NB4 (cell line): ENCODE data around the gene CUL5.

ENCODE experiments used
- DNase-seq: peaks from one replicate; pipeline ENCODE4 v3.0.0; 2010; ENCODE audit warnings: low read depth
- H3K4me3 ChIP-seq: one replicate; pipeline ENCODE4 v1.5.1; 2011; ENCODE audit warnings: mild to moderate bottlenecking, low read depth, low read length, moderate library complexity
- MYC ChIP-seq: IDR thresholded peaks from 2 replicates; pipeline ENCODE4 v1.6.1; 2011; ENCODE audit warnings: low read depth, low read length
- POLR2A ChIP-seq: IDR thresholded peaks from 2 replicates; pipeline ENCODE4 v1.6.1; 2011; ENCODE audit warnings: mild to moderate bottlenecking; ENCODE audit not compliant: insufficient read length; ENCODE audit errors: extremely low read depth
- TF ChIP-seq, protein P1 (sequence below): IDR thresholded peaks from 2 replicates; pipeline ENCODE4 v1.6.1; 2011; ENCODE audit warnings: low read depth, low read length
- TF ChIP-seq, protein P2 (sequence below): IDR thresholded peaks from one replicate; pipeline ENCODE4 v1.5.1; 2012; ENCODE audit warnings: low read depth, low read length

Gene CUL5

DNA sequence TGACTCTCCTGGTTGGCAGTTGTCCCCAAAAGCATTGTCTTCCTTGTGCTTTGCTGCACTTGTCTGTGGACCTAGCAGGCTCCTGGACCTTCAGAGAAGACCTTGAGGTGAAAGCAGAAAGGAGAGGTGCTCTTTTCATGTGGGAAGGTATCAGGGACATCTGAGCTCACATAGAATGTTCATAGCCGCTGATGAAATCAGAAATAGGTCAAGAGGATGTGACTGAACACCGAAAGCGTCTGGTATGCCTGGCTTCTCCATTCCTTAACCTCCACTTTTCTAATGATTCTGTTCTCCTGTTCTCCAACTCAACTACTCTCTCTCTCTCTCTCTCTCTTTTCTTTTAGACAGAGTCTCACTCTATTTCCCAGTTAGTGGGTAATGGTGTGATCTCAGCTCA lies 6.2 kb upstream of the CUL5 start:
- TF ChIP-seq MYC (no peak), POLR2A (no peak)
- TF ChIP-seq, protein P1, sequence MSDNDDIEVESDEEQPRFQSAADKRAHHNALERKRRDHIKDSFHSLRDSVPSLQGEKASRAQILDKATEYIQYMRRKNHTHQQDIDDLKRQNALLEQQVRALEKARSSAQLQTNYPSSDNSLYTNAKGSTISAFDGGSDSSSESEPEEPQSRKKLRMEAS = no peak
- TF ChIP-seq, protein P2, sequence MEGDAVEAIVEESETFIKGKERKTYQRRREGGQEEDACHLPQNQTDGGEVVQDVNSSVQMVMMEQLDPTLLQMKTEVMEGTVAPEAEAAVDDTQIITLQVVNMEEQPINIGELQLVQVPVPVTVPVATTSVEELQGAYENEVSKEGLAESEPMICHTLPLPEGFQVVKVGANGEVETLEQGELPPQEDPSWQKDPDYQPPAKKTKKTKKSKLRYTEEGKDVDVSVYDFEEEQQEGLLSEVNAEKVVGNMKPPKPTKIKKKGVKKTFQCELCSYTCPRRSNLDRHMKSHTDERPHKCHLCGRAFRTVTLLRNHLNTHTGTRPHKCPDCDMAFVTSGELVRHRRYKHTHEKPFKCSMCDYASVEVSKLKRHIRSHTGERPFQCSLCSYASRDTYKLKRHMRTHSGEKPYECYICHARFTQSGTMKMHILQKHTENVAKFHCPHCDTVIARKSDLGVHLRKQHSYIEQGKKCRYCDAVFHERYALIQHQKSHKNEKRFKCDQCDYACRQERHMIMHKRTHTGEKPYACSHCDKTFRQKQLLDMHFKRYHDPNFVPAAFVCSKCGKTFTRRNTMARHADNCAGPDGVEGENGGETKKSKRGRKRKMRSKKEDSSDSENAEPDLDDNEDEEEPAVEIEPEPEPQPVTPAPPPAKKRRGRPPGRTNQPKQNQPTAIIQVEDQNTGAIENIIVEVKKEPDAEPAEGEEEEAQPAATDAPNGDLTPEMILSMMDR = no peak
- H3K4me3 ChIP-seq = no peak overlapping the region
- DNase-seq = no peak

DNA sequence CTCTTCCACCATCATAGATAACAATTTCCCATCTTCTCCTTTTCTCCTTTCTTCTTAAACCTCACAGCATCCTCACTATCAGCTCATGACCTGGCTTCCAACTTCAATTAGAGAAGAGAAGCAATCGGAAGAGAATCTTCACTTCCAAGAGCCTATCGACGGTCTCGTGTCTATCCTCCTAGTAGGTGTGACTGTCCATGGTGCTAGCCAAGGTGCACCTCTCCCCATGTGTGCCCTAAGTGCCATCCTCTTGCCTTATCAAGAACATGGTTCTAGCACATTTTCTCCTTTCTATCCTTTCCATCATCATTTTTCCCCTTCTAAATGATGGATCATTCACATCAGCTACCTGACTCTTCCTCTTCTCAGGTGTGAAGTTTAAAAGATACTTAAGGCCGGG lies 5.1 kb upstream of the CUL5 start:
- no peak for DNase-seq
- H3K4me3 ChIP-seq = no peak overlapping the region
- TF ChIP-seq POLR2A (no peak), MYC (no peak)
- TF ChIP-seq, protein P1 = no peak
- TF ChIP-seq, protein P2 = no peak

DNA sequence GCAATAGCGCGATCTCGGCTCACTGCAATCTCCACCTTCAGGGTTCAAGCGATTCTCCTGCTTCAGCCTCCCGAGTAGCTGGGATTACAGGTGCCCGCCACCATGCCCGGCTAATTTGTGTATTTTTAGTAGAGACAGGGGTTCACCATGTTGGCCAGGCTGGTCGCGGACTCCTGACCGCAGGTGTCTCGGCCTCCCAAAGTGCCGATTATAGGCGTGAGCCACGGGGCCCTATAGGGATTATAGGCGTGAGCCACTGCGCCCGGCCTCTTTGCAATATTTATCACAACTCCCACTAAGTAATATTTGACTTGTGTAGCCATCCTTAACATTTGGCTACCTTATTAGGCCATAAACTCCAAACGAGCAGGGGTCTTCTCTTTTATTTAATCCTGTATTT lies 879 bp upstream of the CUL5 start:
- no peak for DNase-seq
- no peak overlapping the region for H3K4me3 ChIP-seq
- TF ChIP-seq, protein P1 = no peak
- TF ChIP-seq POLR2A (no peak), MYC (no peak)
- TF ChIP-seq, protein P2 = no peak

DNA sequence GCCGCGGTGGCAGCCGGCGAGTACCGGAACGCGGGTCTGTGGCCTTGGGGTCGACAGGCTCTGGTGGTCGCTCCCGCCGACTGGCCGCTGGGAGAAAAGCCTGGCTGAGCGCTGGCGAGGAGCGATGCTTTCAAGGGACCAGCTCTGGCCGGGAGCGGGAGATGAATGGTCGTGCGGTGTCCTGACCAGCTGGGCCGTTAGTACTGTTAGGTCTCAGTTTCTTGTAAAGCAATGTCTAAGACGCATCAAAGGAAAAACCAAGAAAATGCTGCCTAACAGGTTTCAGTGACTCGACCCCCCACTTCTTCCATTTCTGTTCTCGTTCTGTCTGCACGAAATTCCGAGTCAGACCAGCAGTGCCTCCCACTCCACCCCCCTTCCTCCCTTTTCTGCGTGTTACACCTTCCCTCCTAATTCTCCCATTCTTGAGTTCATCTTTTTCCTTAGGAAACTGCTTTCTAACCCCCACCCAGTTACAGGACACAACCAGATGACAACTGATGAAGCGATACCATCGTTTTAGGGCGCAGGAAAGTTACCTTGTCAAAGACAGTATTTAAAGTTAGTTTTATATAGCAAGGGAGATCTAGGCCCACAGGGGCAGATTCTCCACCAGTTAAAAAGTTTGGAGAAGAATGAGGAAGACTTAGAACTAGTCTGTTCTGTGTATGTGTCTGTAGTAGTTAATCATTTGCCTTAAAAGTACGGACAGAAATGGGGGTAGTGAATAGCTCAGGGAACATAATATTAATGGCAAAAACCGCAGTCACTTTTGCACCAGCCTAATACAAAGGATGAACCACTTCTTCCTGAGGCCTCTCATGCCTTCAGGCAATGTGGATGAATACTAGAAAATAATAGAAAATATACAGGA lies 1.0 kb downstream of the CUL5 start:
- TF ChIP-seq MYC (no peak), POLR2A (no peak)
- TF ChIP-seq, protein P2 = no peak
- TF ChIP-seq, protein P1 = no peak
- DNase-seq = peak; percentile 19

DNA sequence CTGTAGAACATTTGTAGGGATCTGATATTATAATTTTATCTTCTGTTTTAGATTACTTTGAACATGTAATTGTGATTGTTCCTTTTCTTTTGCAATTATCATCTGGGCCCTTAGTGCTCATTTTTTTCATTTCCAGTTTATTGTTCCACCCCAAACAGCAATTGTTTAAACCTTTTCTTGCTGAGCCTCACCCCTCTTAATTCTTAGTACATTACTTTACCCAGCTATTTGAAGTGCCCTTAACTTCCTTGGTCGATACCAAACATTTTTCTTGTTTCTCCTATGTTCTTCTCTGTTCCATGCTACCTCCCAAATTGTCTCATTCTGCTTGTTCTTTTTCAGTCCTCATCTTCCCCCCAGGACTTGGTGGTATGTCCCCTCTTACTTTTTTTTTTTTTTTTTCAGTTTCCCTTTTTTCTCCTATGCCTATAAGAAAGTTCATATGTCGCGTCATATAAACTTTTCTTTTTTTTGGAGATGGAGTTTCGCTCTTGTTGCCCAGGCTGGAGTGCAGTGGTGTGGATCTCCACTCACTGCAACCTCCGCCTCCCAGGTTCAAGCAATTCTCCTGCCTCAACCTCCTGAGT lies 3.5 kb downstream of the CUL5 start:
- TF ChIP-seq, protein P1 = no peak
- TF ChIP-seq, protein P2 = no peak
- no peak for TF ChIP-seq POLR2A
- TF ChIP-seq MYC = no peak
- peak overlapping the region; percentile 40 for H3K4me3 ChIP-seq
- no peak for DNase-seq

More for the DNA sequence above, 1.0 kb downstream of the CUL5 start:
- peak overlapping the region; percentile 94 for H3K4me3 ChIP-seq
